Ishikawa (cell line): ENCODE measurements around the gene KIF6.

Experiments used
- CEBPB ChIP-seq: IDR thresholded peaks from 2 replicates; pipeline ENCODE4 v1.6.1; 2012
- CREB1 ChIP-seq: IDR thresholded peaks from 2 replicates; pipeline ENCODE4 v1.6.1; 2012; ENCODE audit warnings: low read depth
- EGR1 ChIP-seq: IDR thresholded peaks from 2 replicates; pipeline ENCODE4 v1.6.1; 2012
- EP300 ChIP-seq: IDR thresholded peaks from 2 replicates; pipeline ENCODE4 v1.6.1; 2012; ENCODE audit warnings: borderline replicate concordance
- FOXM1 ChIP-seq: IDR thresholded peaks from 2 replicates; pipeline ENCODE4 v1.6.1; 2012; ENCODE audit warnings: low read depth, borderline replicate concordance
- NFIC ChIP-seq: IDR thresholded peaks from 2 replicates; pipeline ENCODE4 v1.6.1; 2012
- RAD21 ChIP-seq: IDR thresholded peaks from 2 replicates; pipeline ENCODE4 v1.6.1; 2012; ENCODE audit warnings: low read depth
- TAF1 ChIP-seq: IDR thresholded peaks from 2 replicates; pipeline ENCODE4 v1.6.1; 2012; ENCODE audit warnings: low read depth, mild to moderate bottlenecking
- TCF12 ChIP-seq: IDR thresholded peaks from 2 replicates; pipeline ENCODE4 v1.6.1; 2012; ENCODE audit warnings: low read depth
- TEAD4 ChIP-seq: IDR thresholded peaks from 2 replicates; pipeline ENCODE4 v1.6.1; 2012
- YY1 ChIP-seq: IDR thresholded peaks from 2 replicates; pipeline ENCODE4 v1.6.1; 2012; ENCODE audit warnings: low read depth
- ZBTB7A ChIP-seq: IDR thresholded peaks from 2 replicates; pipeline ENCODE4 v1.6.1; 2012; ENCODE audit warnings: low read depth
- TF ChIP-seq, protein P1 (sequence below): IDR thresholded peaks from 2 replicates; pipeline ENCODE4 v1.6.1; 2012; ENCODE audit warnings: low read depth, mild to moderate bottlenecking
- TF ChIP-seq, protein P2 (sequence below): IDR thresholded peaks from 2 replicates; pipeline ENCODE4 v1.6.1; 2012
- TF ChIP-seq, protein P3 (sequence below): IDR thresholded peaks from 2 replicates; pipeline ENCODE4 v1.6.1; 2012

KIF6 gene

DNA sequence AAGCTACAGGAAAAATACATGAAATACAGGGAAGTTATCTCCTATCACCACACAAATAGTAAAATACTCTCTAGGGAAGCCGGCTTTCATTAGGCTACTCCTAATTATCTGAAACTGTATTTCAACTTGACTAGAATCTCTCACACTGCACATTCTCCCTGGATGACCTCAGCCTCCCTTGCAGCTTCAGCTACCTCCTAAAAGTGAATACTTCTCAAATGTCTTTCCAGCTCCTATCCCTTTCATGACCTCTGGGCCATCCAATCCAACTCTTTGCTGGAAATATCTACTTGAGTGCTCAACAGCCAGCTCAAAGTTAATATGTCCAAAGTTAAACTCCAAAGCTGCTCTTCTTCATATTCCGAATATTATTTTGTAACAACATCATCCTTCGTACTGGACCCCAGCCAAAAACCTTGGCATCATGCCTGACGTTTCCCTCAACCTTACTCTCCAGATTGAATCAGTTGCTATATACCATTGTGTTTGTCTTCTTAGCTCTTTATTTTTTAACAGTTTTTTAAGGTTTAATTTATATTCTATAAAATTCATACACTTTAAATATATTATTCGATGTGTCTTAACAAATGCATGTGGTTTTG is 29.4 kb upstream of the KIF6 start:
- TF ChIP-seq FOXM1 (no peak), NFIC (no peak), TAF1 (no peak), CREB1 (no peak), RAD21 (no peak), TCF12 (no peak), EGR1 (no peak)
- TF ChIP-seq, protein P1, sequence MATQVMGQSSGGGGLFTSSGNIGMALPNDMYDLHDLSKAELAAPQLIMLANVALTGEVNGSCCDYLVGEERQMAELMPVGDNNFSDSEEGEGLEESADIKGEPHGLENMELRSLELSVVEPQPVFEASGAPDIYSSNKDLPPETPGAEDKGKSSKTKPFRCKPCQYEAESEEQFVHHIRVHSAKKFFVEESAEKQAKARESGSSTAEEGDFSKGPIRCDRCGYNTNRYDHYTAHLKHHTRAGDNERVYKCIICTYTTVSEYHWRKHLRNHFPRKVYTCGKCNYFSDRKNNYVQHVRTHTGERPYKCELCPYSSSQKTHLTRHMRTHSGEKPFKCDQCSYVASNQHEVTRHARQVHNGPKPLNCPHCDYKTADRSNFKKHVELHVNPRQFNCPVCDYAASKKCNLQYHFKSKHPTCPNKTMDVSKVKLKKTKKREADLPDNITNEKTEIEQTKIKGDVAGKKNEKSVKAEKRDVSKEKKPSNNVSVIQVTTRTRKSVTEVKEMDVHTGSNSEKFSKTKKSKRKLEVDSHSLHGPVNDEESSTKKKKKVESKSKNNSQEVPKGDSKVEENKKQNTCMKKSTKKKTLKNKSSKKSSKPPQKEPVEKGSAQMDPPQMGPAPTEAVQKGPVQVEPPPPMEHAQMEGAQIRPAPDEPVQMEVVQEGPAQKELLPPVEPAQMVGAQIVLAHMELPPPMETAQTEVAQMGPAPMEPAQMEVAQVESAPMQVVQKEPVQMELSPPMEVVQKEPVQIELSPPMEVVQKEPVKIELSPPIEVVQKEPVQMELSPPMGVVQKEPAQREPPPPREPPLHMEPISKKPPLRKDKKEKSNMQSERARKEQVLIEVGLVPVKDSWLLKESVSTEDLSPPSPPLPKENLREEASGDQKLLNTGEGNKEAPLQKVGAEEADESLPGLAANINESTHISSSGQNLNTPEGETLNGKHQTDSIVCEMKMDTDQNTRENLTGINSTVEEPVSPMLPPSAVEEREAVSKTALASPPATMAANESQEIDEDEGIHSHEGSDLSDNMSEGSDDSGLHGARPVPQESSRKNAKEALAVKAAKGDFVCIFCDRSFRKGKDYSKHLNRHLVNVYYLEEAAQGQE = no peak

DNA sequence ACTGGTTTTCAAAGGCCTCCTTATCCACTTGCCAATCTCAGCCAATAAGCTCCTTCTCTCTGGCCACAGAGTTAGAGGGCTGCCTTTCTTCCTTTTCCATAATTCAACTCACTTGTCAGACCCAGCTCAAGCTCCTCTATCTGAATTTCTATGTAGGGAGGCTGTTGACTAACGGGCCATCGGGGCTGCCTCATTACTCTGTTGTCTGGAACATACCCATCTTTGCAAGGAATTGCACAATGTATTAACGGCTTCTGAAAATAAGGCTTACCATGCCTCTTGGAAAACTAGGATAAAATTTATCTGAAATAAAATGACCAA is 28.5 kb upstream of the KIF6 start:
- TF ChIP-seq, protein P2, sequence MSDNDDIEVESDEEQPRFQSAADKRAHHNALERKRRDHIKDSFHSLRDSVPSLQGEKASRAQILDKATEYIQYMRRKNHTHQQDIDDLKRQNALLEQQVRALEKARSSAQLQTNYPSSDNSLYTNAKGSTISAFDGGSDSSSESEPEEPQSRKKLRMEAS = no peak
- TF ChIP-seq NFIC (no peak), CEBPB (no peak), RAD21 (no peak), TCF12 (no peak), TAF1 (no peak), ZBTB7A (no peak), TEAD4 (no peak), FOXM1 (no peak), CREB1 (no peak), EP300 (no peak), EGR1 (no peak), YY1 (no peak)
- TF ChIP-seq, protein P3, sequence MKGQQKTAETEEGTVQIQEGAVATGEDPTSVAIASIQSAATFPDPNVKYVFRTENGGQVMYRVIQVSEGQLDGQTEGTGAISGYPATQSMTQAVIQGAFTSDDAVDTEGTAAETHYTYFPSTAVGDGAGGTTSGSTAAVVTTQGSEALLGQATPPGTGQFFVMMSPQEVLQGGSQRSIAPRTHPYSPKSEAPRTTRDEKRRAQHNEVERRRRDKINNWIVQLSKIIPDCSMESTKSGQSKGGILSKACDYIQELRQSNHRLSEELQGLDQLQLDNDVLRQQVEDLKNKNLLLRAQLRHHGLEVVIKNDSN = no peak
- TF ChIP-seq, protein P1 = no peak

DNA sequence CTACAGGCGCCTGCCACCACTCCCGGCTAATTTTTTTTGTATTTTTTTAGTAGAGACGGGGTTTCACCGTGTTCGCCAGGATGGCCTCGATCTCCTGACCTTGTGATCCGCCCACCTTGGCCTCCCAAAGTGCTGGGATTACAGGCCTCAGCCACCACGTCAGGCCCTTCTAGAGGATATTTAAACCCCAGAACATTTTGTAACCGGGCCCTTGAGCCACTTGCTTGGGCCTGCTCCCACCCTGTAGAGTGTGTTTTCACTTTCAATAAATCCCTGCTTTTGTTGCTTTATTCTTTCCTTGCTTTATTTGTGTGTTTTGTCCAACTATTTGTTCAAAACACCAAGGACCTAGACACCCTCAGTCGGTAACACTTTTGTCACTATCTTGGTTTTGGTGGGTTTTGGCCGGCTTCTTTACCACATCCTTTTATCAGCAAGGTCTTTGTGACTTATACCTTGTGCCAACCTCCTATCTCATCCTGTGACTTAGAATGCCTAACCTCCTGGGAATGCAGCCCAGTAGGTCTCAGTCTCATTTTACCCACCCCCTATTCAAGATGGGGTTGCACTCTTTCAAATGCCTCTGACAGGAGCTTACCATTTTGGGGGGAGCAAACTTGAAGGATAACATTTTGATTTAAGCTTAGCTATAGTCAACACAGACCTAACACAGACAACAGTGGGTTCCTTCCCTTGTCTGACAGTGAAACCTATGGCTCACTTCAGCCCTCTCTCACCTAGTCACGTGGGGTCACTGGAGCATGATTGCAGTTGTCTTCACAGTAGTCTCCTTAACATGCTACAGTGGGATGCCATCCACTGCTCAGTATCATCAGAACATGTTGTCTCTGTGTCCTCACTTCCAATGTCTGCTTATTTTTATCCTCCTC is 27.9 kb upstream of the KIF6 start:
- TF ChIP-seq FOXM1 (no peak), NFIC (no peak), EGR1 (no peak), ZBTB7A (no peak), YY1 (no peak), TEAD4 (no peak), CEBPB (no peak), EP300 (no peak), TCF12 (no peak), RAD21 (no peak), CREB1 (no peak), TAF1 (no peak)
- TF ChIP-seq, protein P1 = no peak
- TF ChIP-seq, protein P2 = no peak
- TF ChIP-seq, protein P3 = no peak

DNA sequence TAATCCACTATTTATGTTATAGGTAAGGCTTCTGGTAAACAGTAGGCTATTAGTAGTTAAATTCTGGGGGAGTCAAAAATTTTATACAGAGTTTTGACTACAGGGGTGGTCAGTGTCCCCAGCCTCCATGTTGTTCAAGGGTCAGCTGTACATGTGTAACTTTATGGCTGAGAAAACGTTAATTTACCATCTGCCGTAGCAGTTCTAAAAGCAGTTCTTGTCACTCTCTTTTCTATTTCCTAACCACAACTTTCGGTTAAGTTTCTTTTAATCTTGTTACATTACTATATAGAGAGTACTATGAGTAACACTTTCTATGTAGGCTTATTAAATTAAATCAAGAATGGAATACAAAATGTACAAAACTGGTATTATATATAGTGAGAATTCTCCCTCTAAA is 21.6 kb upstream of the KIF6 start:
- TF ChIP-seq TAF1 (no peak), CREB1 (no peak), ZBTB7A (no peak), TCF12 (no peak), CEBPB (no peak), EGR1 (no peak), TEAD4 (no peak), FOXM1 (no peak), YY1 (no peak)
- TF ChIP-seq, protein P3 = no peak
